SK-N-SH (cell line): ENCODE data around the gene SLC10A2. TPM values are rescaled to one million over a fixed set of nuclear protein-coding genes. Genes with fewer than 3 reads are reported as not detected.

ENCODE experiments used
- CTCF ChIA-PET: fragments of 300-600, 350-600 bp; formaldehyde crosslinking; extraction: SDS; loops from one replicate; lab custom pipeline; 2021; lab: Yijun Ruan, JAX
- POLR2A ChIA-PET: fragments of 350-600 bp; sonication (Branson Sonifier 250); formaldehyde crosslinking; extraction: SDS; loops from one replicate; lab custom pipeline; 2020; ENCODE audit warnings: antibody characterized with exemption, inconsistent platforms; lab: Yijun Ruan, JAX
- DNase-seq: peaks from one replicate; pipeline ENCODE4 v3.0.0; 2012
- H2AFZ ChIP-seq: fragments of 200-600 bp; sonication (generic); 2 replicates; pipeline ENCODE4 v1.8.1; 2016; ENCODE audit warnings: antibody characterized with exemption, mild to moderate bottlenecking, low read depth
- H3F3A ChIP-seq: fragments of 200-600 bp; sonication (generic); replicated peaks from 2 replicates; pipeline ENCODE3; 2016; ENCODE audit warnings: antibody characterized with exemption, mild to moderate bottlenecking; ENCODE audit not compliant: insufficient read depth
- H3K27ac ChIP-seq, 2 experiments: fragments of 200-500 bp in 1 of 2; fragments of 200-600 bp in 1 of 2; sonication (Bioruptor generic) in 1 of 2; sonication (generic), shearing (Covaris generic) in 1 of 2; 2 replicates each; pipeline versions ENCODE4 v1.5.1 to v1.6.1; 2014 to 2016; ENCODE audit warnings: low read depth in 2 of 2, inconsistent platforms in 1 of 2, low read length in 1 of 2, mild to moderate bottlenecking in 1 of 2, mixed read lengths in 1 of 2
- H3K27me3 ChIP-seq: fragments of 200-600 bp; sonication (generic), shearing (Covaris generic); 2 replicates; pipeline ENCODE4 v1.6.1; 2016; ENCODE audit warnings: mixed run types; ENCODE audit not compliant: insufficient read depth
- H3K36me3 ChIP-seq, 2 experiments: fragments of 200-500 bp in 1 of 2; fragments of 200-600 bp in 1 of 2; sonication (Bioruptor generic) in 1 of 2; sonication (generic) in 1 of 2; replicated peaks in 1 of 2; 2 replicates each; pipeline versions ENCODE3 to v1.5.1; 2014 to 2016; ENCODE audit warnings: low read length in 1 of 2, mild to moderate bottlenecking in 1 of 2; ENCODE audit not compliant: insufficient read depth in 2 of 2, control insufficient read depth in 1 of 2
- H3K4me1 ChIP-seq, 2 experiments: fragments of 200-500 bp in 1 of 2; fragments of 200-600 bp in 1 of 2; sonication (Bioruptor generic) in 1 of 2; sonication (generic), shearing (Covaris generic) in 1 of 2; 2 replicates each; pipeline versions ENCODE4 v1.5.1 to v1.6.1; 2014 to 2016; ENCODE audit warnings: low read depth in 1 of 2, low read length in 1 of 2, mixed run types in 1 of 2; ENCODE audit not compliant: insufficient read depth in 2 of 2, control insufficient read depth in 1 of 2
- H3K4me2 ChIP-seq: fragments of 200-600 bp; sonication (generic), shearing (Covaris generic); 2 replicates; pipeline ENCODE4 v1.6.1; 2017; ENCODE audit warnings: mixed run types
- H3K4me3 ChIP-seq, 2 experiments: fragments of 200-500 bp in 1 of 2; fragments of 200-600 bp in 1 of 2; sonication (Bioruptor generic) in 1 of 2; sonication (generic), shearing (Covaris generic) in 1 of 2; 2 replicates each; pipeline versions ENCODE4 v1.5.1 to v1.8.1; 2014 to 2016; ENCODE audit warnings: low read depth in 2 of 2, inconsistent platforms in 1 of 2, low read length in 1 of 2, mild to moderate bottlenecking in 1 of 2, mixed read lengths in 1 of 2, moderate library complexity in 1 of 2
- H3K79me2 ChIP-seq: fragments of 200-600 bp; sonication (generic); 2 replicates; pipeline ENCODE4 v1.8.1; 2017; ENCODE audit warnings: mild to moderate bottlenecking; ENCODE audit not compliant: insufficient read depth
- H3K9ac ChIP-seq: fragments of 200-600 bp; sonication (generic); 2 replicates; pipeline ENCODE4 v1.6.1; 2017; ENCODE audit warnings: mixed run types
- H3K9me2 ChIP-seq: fragments of 200-600 bp; sonication (generic); 2 replicates; pipeline ENCODE4 v1.6.1; 2017; ENCODE audit warnings: mixed run types
- H3K9me3 ChIP-seq: fragments of 200-600 bp; sonication (generic); 2 replicates; pipeline ENCODE4 v1.6.1; 2017; ENCODE audit warnings: mixed run types, mild to moderate bottlenecking, moderate library complexity
- H4K20me1 ChIP-seq: fragments of 200-600 bp; sonication (generic); 2 replicates; pipeline ENCODE4 v1.6.1; 2017; ENCODE audit warnings: mild to moderate bottlenecking, mixed run types; ENCODE audit not compliant: insufficient read depth
- CHD2 ChIP-seq: fragments of 150-350 bp; IDR thresholded peaks from 2 replicates; pipeline ENCODE4 v1.6.1; 2018; ENCODE audit warnings: low read length; ENCODE audit not compliant: partially characterized antibody
- CTCF ChIP-seq: fragments of 200-600 bp; sonication (generic); IDR thresholded peaks from 2 replicates; pipeline ENCODE4 v1.6.1; 2017; ENCODE audit warnings: antibody characterized with exemption, mild to moderate bottlenecking, moderate library complexity
- FOSL2 ChIP-seq: IDR thresholded peaks from 2 replicates; pipeline ENCODE4 v1.4.0; 2012; ENCODE audit warnings: low read depth, mild to moderate bottlenecking, moderate library complexity, borderline replicate concordance
- FOXM1 ChIP-seq: IDR thresholded peaks from 2 replicates; pipeline ENCODE4 v1.4.0; 2012; ENCODE audit warnings: low read depth, mild to moderate bottlenecking
- GABPA ChIP-seq: IDR thresholded peaks from 2 replicates; pipeline ENCODE4 v1.4.0; 2012; ENCODE audit warnings: low read depth, mild to moderate bottlenecking
- IRF3 ChIP-seq: fragments of 150-350 bp; IDR thresholded peaks from 2 replicates; pipeline ENCODE4 v1.6.1; 2016; ENCODE audit warnings: mild to moderate bottlenecking, low read depth, low read length
- JUND ChIP-seq: IDR thresholded peaks from 2 replicates; pipeline ENCODE4 v1.4.0; 2012
- MXI1 ChIP-seq: IDR thresholded peaks from 2 replicates; pipeline ENCODE4 v1.6.1; 2012; ENCODE audit warnings: mild to moderate bottlenecking, low read depth, low read length, improper control_type of control experiment
- NFIC ChIP-seq: IDR thresholded peaks from 2 replicates; pipeline ENCODE4 v1.4.0; 2012; ENCODE audit warnings: borderline replicate concordance
- PBX3 ChIP-seq: IDR thresholded peaks from 2 replicates; pipeline ENCODE4; 2012
- POLR2AphosphoS5 ChIP-seq: IDR thresholded peaks from 2 replicates; pipeline ENCODE4 v1.6.1; 2012; ENCODE audit warnings: low read depth, low read length
- SMC3 ChIP-seq: IDR thresholded peaks from 2 replicates; pipeline ENCODE4 v1.6.1; 2012; ENCODE audit warnings: low read depth, low read length, improper control_type of control experiment
- TAF1 ChIP-seq: IDR thresholded peaks from 2 replicates; pipeline ENCODE4 v1.6.1; 2012; ENCODE audit warnings: low read depth, mild to moderate bottlenecking, low read length, moderate library complexity, borderline replicate concordance
- TCF12 ChIP-seq: IDR thresholded peaks from 2 replicates; pipeline ENCODE4 v1.4.0; 2012
- USF1 ChIP-seq: IDR thresholded peaks from 2 replicates; pipeline ENCODE4 v1.4.0; 2012; ENCODE audit warnings: low read depth, borderline replicate concordance
- YY1 ChIP-seq: IDR thresholded peaks from 2 replicates; pipeline ENCODE4 v1.4.0; 2012; ENCODE audit warnings: low read depth, mild to moderate bottlenecking
- ZBTB33 ChIP-seq: IDR thresholded peaks from 2 replicates; pipeline ENCODE4 v1.4.0; 2012; ENCODE audit warnings: low read depth, borderline replicate concordance
- WGBS: methylation state at CpG from one replicate; pipeline ENCODE4 v1.1.6; 2017; ENCODE audit warnings: low lambda C conversion rate; 5-methylcytosine and 5-hydroxymethylcytosine counted together
- polyA plus RNA-seq, 3 experiments: library from polyadenylated mRNA; depleted of rRNA; stranded (reverse); fragments of >200 nt; gene quantifications; 2 replicates each; pipeline ENCODE4 v1.2.3, GENCODE V29; 2012

The SLC10A2 gene
- polyA plus RNA-seq, 1 of the 3 experiments (the other 2 are of a cell fraction), result not detected

GRCh38 chr13:103002279-103002678, 63.9 kb downstream of the SLC10A2 start:
- no peaks in the 10 kb centered on the region for H3K27me3 ChIP-seq
- ChIA-PET CTCF (no interaction called here), POLR2A (no interaction called here)
- no peak overlapping the region for H3K9ac ChIP-seq
- H3K79me2 ChIP-seq, result no peaks in the 10 kb centered on the region
- TF ChIP-seq MXI1 (no peak), POLR2AphosphoS5 (no peak), PBX3 (no peak), GABPA (no peak), TAF1 (no peak), IRF3 (no peak), TCF12 (no peak), FOSL2 (no peak), YY1 (no peak), FOXM1 (no peak), NFIC (no peak), USF1 (no peak)
- H3F3A ChIP-seq, result no peaks in the 10 kb centered on the region
- no peaks in the 10 kb centered on the region for H3K36me3 ChIP-seq
- WGBS, result 33% methylated on average over 1 of the region's 1 CpG
- H3K9me3 ChIP-seq, result no peaks in the 10 kb centered on the region
- no peak overlapping the region for H3K4me3 ChIP-seq
- H2AFZ ChIP-seq, result no peak overlapping the region
- no peaks in the 10 kb centered on the region for H4K20me1 ChIP-seq
- DNase-seq, result no peak
- no peak overlapping the region for H3K27ac ChIP-seq
- no peak overlapping the region for H3K4me2 ChIP-seq
- no peaks in the 10 kb centered on the region; a peak in 1 of 4 replicates for H3K4me1 ChIP-seq
- H3K9me2 ChIP-seq, result no peaks in the 10 kb centered on the region

- ChIA-PET POLR2A (no interaction called here), CTCF (no interaction called here)
- no peaks in the 10 kb centered on the region for H3K27me3 ChIP-seq
- H3K9ac ChIP-seq, result no peak overlapping the region
- no peak for DNase-seq
- no peaks in the 10 kb centered on the region for H3F3A ChIP-seq
- H3K9me2 ChIP-seq, result no peaks in the 10 kb centered on the region
- H3K4me2 ChIP-seq, result no peak overlapping the region
- H4K20me1 ChIP-seq, result no peaks in the 10 kb centered on the region
- no peak overlapping the region for H3K27ac ChIP-seq
- no peak overlapping the region for H2AFZ ChIP-seq
- no peak overlapping the region for H3K4me3 ChIP-seq
- no peaks in the 10 kb centered on the region for H3K36me3 ChIP-seq
- H3K9me3 ChIP-seq, result no peaks in the 10 kb centered on the region
- H3K79me2 ChIP-seq, result no peaks in the 10 kb centered on the region
- WGBS, result 38% methylated on average over 3 of the region's 3 CpGs
- no peaks in the 10 kb centered on the region for H3K4me1 ChIP-seq
- TF ChIP-seq TCF12 (no peak), JUND (no peak), TAF1 (no peak), ZBTB33 (no peak), CTCF (no peak), NFIC (no peak), SMC3 (no peak), CHD2 (no peak)
Measured at GRCh38 chr13:103000157-103000556, 66.1 kb downstream of the SLC10A2 start.
